ENCODE results near the gene USP7.

The USP7 gene

GRCh38 chr16:8907096-8907495 lies 56.6 kb downstream of the USP7 start:
- Histone ChIP-seq H3K4me3 (no peak overlapping the region), H3K9me3 (no peaks in the 10 kb centered on the region), H3K27me3 (no peaks in the 10 kb centered on the region), H3K4me1 (peaks cover 0 to 19% (median 0%) of the 10 kb centered on the region in 4 donors), H3K36me3 (peaks cover 64 to 99% (median 90%) of the 10 kb centered on the region in 3 donors), H3K27ac (peak overlapping the region in 1 of 2 donors; percentile 25)
- DNase-seq = no peak
- intact Hi-C loops (cut with DNase I; ENCODE audit: low total_unique reads) = no loop called here
- TF ChIP-seq CTCF (IDR thresholded peaks at IDR 0.05) = no peak

- H3K4me1 ChIP-seq = peaks cover 0 to 19% (median 0%) of the 10 kb centered on the region in 4 donors
- intact Hi-C loops (cut with DNase I; ENCODE audit: low total_unique reads) = no loop called here
- no peak for TF ChIP-seq CTCF (IDR thresholded peaks at IDR 0.05)
Observed at GRCh38 chr16:8905795-8906591, 57.7 kb downstream of the USP7 start.

GRCh38 chr16:8905168-8905762 lies 58.4 kb downstream of the USP7 start:
- H3K27ac ChIP-seq = no peak overlapping the region
- no peaks in the 10 kb centered on the region for H3K27me3 ChIP-seq
- no peak overlapping the region for H3K4me3 ChIP-seq
- no peaks in the 10 kb centered on the region for H3K9me3 ChIP-seq
- peaks cover 75 to 99% (median 90%) of the 10 kb centered on the region in 3 donors for H3K36me3 ChIP-seq
- TF ChIP-seq CTCF (IDR thresholded peaks at IDR 0.05) = peak in 1 of 2 experiments; percentile 11
- DNase-seq = no peak
- intact Hi-C loops (cut with DNase I; ENCODE audit: low total_unique reads) = no loop called here
- H3K4me1 ChIP-seq = peaks cover 0 to 19% (median 0%) of the 10 kb centered on the region in 4 donors

More at GRCh38 chr16:8905795-8906591, 57.7 kb downstream of the USP7 start:
- Histone ChIP-seq H3K27me3 (no peaks in the 10 kb centered on the region), H3K36me3 (peaks cover 75 to 99% (median 90%) of the 10 kb centered on the region in 3 donors), H3K27ac (no peak overlapping the region), H3K4me3 (no peak overlapping the region), H3K9me3 (no peaks in the 10 kb centered on the region)
- no peak for DNase-seq

- no peak for TF ChIP-seq CTCF (IDR thresholded peaks at IDR 0.05)
- Histone ChIP-seq H3K36me3 (peaks cover 85 to 99% (median 90%) of the 10 kb centered on the region in 3 donors), H3K9me3 (no peaks in the 10 kb centered on the region), H3K4me3 (no peak overlapping the region), H3K27me3 (no peaks in the 10 kb centered on the region), H3K4me1 (peaks cover 0 to 19% (median 0%) of the 10 kb centered on the region in 4 donors), H3K27ac (no peak overlapping the region)
- intact Hi-C loops (cut with DNase I; ENCODE audit: low total_unique reads) = no loop called here
- DNase-seq = no peak
Observed at GRCh38 chr16:8904018-8904430, 59.7 kb downstream of the USP7 start.

GRCh38 chr16:8903004-8903403 lies 60.7 kb downstream of the USP7 start:
- Histone ChIP-seq H3K4me1 (peaks cover 0 to 19% (median 0%) of the 10 kb centered on the region in 4 donors), H3K9me3 (no peaks in the 10 kb centered on the region), H3K27me3 (no peaks in the 10 kb centered on the region), H3K4me3 (no peak overlapping the region), H3K36me3 (peaks cover 85 to 99% (median 90%) of the 10 kb centered on the region in 3 donors), H3K27ac (no peak overlapping the region)
- intact Hi-C loops (cut with DNase I; ENCODE audit: low total_unique reads) = no loop called here
- no peak for TF ChIP-seq CTCF (IDR thresholded peaks at IDR 0.05)
- DNase-seq = no peak

All from tibial artery (tissue), 4 donors.